ENCODE measurements around the gene ZFAND3. TPM values are rescaled to one million over a fixed set of nuclear protein-coding genes. Genes with fewer than 3 reads are reported as not detected.

The ZFAND3 gene
- total RNA-seq, 1 donor from 2014 or later: 84.4 TPM

DNA sequence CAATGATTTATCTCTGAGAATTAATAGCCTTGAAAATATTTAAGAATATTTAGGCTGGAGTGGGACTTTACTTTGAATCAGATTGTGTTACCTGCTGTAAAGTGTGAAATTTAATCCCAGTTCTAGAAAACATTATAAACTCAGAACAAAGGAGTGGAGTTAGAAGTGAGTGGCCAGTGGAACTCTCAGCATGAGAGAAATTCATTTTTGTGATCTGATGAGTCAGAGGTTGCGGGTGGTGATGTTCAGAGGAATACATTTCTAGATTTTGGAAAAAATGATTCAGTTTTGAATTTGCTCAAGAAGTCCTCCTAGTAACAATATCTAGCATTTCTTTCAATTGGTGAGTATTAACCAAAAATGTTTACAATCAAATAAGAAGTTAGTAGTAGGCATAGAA is 167.5 kb downstream of the ZFAND3 start:
- Mint-ChIP-seq H3K9me3 (ENCODE audit: unreplicated experiment) (no peaks in the 10 kb centered on the region), H3K27me3 (ENCODE audit: unreplicated experiment) (no peaks in the 10 kb centered on the region), H3K4me1 (ENCODE audit: unreplicated experiment) (peaks cover 77% of the 10 kb centered on the region), H3K27ac (ENCODE audit: unreplicated experiment) (peak overlapping the region; percentile 75), H3K4me3 (ENCODE audit: unreplicated experiment) (no peak overlapping the region), H3K36me3 (ENCODE audit: unreplicated experiment) (no peaks in the 10 kb centered on the region)
- TF ChIP-seq, protein P1, sequence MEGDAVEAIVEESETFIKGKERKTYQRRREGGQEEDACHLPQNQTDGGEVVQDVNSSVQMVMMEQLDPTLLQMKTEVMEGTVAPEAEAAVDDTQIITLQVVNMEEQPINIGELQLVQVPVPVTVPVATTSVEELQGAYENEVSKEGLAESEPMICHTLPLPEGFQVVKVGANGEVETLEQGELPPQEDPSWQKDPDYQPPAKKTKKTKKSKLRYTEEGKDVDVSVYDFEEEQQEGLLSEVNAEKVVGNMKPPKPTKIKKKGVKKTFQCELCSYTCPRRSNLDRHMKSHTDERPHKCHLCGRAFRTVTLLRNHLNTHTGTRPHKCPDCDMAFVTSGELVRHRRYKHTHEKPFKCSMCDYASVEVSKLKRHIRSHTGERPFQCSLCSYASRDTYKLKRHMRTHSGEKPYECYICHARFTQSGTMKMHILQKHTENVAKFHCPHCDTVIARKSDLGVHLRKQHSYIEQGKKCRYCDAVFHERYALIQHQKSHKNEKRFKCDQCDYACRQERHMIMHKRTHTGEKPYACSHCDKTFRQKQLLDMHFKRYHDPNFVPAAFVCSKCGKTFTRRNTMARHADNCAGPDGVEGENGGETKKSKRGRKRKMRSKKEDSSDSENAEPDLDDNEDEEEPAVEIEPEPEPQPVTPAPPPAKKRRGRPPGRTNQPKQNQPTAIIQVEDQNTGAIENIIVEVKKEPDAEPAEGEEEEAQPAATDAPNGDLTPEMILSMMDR (IDR thresholded peaks at IDR 0.05): no peak
- no peak for DNase-seq (ENCODE audit: extremely low spot score, unreplicated experiment)

DNA sequence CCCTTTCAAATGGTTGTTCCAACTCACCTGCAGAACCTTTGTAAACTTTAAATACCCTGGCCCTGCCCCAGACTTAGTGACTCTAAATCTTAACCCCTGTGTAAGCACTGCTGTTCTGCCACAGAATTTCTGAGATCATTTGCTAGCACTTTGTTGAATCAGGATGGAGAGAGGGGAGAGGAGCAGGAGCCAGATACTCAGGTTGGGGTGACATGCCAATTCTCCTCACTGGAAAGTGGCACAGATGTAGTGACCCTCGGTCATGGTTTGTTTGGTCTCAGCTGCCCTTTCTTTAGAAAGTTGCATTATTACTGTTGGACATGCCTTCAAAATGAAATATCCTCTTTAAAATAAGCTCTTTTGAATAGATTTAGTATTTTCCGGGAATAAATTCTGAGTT is 168.0 kb downstream of the ZFAND3 start:
- Mint-ChIP-seq H3K36me3 (ENCODE audit: unreplicated experiment) (no peaks in the 10 kb centered on the region), H3K9me3 (ENCODE audit: unreplicated experiment) (no peaks in the 10 kb centered on the region), H3K27ac (ENCODE audit: unreplicated experiment) (peak overlapping the region; percentile 75), H3K4me1 (ENCODE audit: unreplicated experiment) (peaks cover 81% of the 10 kb centered on the region), H3K27me3 (ENCODE audit: unreplicated experiment) (no peaks in the 10 kb centered on the region), H3K4me3 (ENCODE audit: unreplicated experiment) (no peak overlapping the region)
- no peak for DNase-seq (ENCODE audit: extremely low spot score, unreplicated experiment)
- TF ChIP-seq, protein P1 (IDR thresholded peaks at IDR 0.05): no peak

DNA sequence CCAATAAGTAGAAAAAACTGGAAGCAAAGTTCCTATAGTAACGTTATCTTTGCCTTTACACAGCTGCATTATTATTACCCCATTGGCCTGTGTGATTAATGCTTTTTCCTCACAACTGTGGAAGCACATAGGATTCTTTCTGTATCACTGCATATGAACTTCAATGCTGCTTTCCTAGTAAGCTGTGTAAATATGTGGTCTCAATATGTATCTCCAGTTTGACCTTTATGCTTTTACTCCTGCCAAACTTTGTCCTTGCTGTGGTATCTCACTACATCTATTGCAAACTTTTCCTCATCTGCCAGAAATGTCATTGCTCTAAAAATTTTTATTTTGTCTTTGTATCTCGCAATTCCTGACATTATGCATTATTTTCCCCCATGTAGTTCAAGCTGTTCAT is 168.6 kb downstream of the ZFAND3 start:
- TF ChIP-seq, protein P1 (IDR thresholded peaks at IDR 0.05): no peak
- Mint-ChIP-seq H3K9me3 (ENCODE audit: unreplicated experiment) (no peaks in the 10 kb centered on the region), H3K36me3 (ENCODE audit: unreplicated experiment) (no peaks in the 10 kb centered on the region), H3K4me3 (ENCODE audit: unreplicated experiment) (no peak overlapping the region), H3K4me1 (ENCODE audit: unreplicated experiment) (peaks cover 82% of the 10 kb centered on the region), H3K27ac (ENCODE audit: unreplicated experiment) (peak overlapping the region; percentile 67), H3K27me3 (ENCODE audit: unreplicated experiment) (no peaks in the 10 kb centered on the region)
- DNase-seq (ENCODE audit: extremely low spot score, unreplicated experiment): no peak

DNA sequence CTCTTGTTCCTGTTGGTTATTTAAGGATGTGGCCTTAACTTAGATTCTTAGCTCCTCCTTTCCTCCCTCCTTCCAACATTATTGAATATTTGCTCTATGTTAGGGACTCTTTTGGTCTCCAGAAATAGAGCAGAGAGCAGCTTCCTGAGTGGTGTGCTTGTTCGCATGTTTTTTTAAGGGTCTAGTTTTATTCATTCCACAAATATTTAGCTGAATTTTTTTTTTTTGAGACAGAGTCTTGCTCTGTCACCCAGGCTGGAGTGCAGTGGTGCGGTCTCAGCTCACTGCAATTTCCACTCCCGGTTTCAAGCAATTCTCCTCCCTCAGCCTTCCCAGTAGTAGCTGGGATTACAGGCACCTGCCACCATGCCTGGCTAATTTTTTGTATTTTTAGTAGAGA is 169.2 kb downstream of the ZFAND3 start:
- Mint-ChIP-seq H3K4me3 (ENCODE audit: unreplicated experiment) (no peak overlapping the region), H3K4me1 (ENCODE audit: unreplicated experiment) (peaks cover 82% of the 10 kb centered on the region), H3K27ac (ENCODE audit: unreplicated experiment) (peak overlapping the region; percentile 67), H3K27me3 (ENCODE audit: unreplicated experiment) (no peaks in the 10 kb centered on the region), H3K9me3 (ENCODE audit: unreplicated experiment) (no peaks in the 10 kb centered on the region), H3K36me3 (ENCODE audit: unreplicated experiment) (no peaks in the 10 kb centered on the region)
- TF ChIP-seq, protein P1 (IDR thresholded peaks at IDR 0.05): no peak
- no peak for DNase-seq (ENCODE audit: extremely low spot score, unreplicated experiment)

DNA sequence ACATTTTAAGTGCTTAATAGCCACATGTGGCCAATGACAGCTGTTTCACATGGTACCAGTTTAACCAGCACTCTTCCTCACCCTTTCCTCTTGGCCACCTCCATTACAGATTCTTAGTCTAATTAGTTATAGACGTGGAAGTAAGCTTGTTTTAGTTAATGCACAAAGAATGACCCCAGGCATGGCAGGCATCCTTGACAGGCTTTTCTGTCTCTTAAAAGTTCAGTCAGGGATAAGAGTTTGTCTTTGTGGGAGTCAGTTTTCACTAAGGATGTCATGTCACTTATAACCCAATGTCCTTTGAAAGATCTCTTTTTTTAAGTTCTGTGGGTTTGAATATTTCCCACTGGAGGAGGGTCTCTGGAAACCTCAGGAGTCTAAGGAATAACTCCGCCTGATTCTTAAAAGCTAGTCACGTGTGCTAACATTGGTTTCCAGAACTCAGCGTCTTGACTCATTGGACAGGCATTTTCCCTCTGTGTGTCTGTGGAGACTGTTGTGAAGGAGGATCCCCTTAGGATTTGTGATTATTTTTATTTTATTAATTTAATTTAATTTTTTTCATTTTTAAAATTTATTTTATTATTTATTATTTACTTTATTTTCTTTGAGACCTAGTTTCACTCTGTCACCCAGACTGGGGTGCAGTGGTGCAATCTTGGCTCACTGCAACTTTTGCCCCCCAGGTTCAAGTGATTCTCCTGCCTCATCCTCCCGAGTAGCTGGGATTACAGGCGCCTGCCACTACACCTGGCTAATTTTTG is 171.4 kb downstream of the ZFAND3 start:
- no peak overlapping the region for H3K4me3 Mint-ChIP-seq (ENCODE audit: unreplicated experiment)
- no peaks in the 10 kb centered on the region for H3K9me3 Mint-ChIP-seq (ENCODE audit: unreplicated experiment)
- TF ChIP-seq, protein P1 (IDR thresholded peaks at IDR 0.05): no peak
- peak overlapping the region; percentile 86 for H3K27ac Mint-ChIP-seq (ENCODE audit: unreplicated experiment)
- H3K36me3 Mint-ChIP-seq (ENCODE audit: unreplicated experiment): no peaks in the 10 kb centered on the region
- no peak for DNase-seq (ENCODE audit: extremely low spot score, unreplicated experiment)
- no peaks in the 10 kb centered on the region for H3K27me3 Mint-ChIP-seq (ENCODE audit: unreplicated experiment)
- H3K4me1 Mint-ChIP-seq (ENCODE audit: unreplicated experiment): peaks cover 76% of the 10 kb centered on the region
